GM19193 (cell line): ENCODE measurements around the gene INTS4.

ENCODE experiments used
- POLR2A ChIP-seq: IDR thresholded peaks from 4 replicates; pipeline ENCODE4 v1.6.1; 2011; ENCODE audit not compliant: insufficient read depth, insufficient read length; ENCODE audit errors: extremely low read depth

INTS4 gene

DNA sequence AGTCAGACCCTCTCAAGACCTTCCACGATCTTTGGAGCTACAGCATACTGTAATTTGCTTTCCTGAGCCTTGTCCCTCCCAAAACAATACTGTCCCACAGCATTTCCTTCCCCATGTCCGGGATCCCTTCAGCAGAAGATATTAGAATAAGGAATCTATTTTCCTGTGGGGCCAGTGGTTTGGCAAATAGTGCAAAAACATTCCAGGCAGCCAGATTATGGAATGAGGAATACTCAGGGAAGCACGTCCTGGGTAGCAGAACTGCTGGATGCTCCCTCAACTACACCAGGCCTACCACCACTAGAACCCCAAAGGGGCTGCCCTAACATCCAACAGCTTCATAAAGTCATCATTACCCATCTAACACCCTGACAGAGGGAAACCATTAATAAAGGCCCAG, 112.1 kb downstream of the INTS4 start:
- TF ChIP-seq POLR2A = no peak

DNA sequence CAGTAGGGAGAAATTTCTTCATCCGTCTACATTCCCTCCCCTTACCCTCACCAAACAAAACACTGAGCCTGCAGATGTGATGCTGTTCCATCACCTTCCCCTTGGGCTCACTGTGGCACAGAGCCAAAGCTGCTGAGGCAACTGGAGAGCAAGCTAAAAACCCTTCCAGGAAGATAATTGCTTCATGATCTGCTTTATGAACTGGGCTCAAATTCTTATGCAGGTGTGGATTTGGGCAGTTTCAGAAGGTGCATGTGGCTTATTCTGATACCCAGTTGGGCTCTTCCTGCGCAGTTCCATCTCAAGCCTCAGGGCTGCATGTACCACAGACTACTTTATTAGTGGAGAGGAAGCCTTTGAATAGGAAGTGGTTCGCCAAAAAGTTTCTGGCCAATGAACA, 115.2 kb downstream of the INTS4 start:
- TF ChIP-seq POLR2A = no peak

DNA sequence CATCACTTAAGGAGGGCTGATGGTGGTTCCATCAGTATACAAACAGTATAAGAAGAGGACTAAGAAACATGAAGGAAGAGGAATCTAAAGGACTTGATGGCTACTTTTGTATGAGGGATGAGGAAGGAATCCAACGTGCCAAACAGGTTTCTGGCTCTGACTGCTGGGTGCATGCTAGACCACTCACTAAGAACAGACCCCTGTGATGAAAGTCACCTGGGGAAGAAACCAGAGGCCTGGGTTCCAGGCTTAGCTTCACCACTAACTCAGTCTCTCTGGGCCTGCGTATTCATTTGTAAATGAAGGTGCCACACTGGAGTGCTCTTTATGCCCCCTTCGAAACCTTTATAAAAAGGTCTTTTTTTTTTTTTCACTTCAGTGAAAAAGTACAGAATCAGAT, 118.4 kb downstream of the INTS4 start:
- no peak for TF ChIP-seq POLR2A

DNA sequence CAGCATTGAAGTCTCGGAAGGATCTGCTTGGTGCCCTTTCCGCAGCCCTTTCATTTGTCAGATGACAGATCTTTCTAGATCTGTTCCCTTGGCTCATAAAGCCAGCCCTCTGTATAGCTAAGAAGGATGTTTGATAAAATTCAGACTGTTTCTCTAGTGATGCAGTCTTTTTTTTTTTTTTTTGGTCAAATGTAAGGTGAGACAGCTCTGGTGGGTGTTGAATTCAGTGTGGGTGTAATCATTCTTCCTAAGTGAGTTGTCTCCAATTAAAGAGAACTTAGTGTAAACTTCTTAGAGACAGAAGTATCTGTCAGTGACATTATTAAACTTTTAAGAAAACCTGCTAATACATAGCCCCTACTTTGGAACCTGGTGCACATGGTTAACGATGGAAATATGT, 120.3 kb downstream of the INTS4 start:
- TF ChIP-seq POLR2A = no peak

DNA sequence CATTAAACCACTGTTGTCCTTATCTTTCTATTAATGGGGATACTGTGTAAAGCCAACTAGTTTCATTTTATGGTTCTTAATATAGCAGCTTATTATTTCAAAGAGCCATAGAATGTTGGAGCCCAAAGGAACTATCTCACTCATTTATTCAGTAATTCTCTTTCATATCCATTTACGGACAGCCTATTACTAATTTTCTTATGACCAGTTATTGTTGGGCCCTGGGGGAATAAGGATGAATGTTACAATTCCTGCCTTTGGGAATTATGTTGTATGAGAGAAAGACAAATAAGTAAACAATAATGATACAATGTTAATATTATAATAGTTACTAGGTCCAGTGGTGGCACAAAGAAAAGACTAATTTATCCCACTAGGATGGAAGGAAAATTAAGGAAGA, 121.1 kb downstream of the INTS4 start:
- TF ChIP-seq POLR2A = no peak

DNA sequence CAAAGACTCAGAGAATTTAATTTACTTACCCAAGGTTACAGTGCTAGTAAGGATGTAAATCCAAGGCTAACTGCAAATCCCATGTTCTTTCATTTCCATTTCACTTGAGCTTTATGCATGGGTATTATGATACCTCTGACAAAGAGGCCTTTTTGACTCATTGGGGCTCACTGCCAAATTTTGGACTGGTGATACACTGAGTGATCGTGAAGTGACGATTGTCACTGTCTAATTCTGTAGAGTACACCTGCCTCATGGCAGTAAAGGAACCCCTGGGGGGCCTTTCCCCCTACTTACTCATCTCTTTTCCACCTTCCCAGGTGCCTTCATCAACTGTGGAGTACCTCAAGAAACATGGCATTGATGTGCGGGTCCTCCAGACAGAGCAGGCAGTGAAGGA, 122.6 kb downstream of the INTS4 start:
- TF ChIP-seq POLR2A = no peak

DNA sequence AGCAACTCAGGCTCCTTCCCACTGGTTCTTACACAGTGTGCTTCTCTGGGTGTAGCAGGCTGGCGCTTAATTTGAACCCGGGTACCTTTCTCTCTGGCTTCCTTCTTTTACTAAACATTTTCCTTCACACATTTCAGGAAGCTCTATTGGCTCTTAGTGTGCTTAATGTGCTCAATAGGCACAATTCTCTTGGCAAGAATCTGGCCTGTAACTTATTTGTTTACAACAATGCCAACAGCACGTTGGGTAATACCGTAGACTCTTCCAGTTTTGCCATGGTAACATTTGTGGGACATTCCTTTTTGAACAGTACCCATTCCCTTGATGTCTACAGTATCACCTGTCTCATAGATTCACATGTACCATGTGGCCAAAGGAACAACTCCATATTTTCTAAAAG, 125.7 kb downstream of the INTS4 start:
- no peak for TF ChIP-seq POLR2A

DNA sequence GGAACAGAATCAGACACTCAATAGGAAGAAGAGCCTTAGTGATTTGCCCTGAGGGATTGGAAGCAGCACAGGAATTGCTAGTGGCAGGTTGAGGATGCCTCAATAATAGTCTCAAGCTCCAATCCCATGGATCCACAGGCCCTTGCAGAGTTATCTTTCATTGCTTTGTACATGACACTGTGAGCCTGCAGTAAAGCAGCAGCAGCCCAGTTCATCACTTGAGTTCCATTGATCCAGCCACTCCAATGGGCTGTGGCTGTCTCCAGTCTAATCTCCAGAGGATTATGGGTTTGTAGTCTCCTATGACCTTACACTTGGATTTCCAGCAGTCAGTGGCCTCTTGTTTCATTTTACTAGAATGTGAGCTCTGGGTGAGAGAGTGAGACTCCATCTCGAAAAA, 128.1 kb downstream of the INTS4 start:
- no peak for TF ChIP-seq POLR2A

DNA sequence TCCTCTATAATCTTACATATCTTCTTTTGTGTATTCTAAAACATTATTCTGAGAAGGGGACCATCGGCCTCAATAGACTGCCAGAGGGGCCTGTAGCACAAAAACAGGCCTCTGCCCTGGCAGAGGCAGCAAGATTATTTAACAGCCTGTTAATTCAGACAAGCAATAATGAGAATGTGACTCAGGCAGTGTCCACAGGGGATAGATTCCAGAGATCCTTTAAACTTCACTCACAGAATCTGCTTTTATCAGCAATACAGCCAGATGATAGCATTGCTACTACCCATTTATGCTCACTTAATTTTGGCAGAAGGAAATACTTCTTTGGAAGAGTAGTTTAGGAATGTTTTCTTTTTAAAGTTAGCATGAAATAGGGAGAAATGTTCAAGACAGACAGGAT, 128.7 kb downstream of the INTS4 start:
- TF ChIP-seq POLR2A = no peak

DNA sequence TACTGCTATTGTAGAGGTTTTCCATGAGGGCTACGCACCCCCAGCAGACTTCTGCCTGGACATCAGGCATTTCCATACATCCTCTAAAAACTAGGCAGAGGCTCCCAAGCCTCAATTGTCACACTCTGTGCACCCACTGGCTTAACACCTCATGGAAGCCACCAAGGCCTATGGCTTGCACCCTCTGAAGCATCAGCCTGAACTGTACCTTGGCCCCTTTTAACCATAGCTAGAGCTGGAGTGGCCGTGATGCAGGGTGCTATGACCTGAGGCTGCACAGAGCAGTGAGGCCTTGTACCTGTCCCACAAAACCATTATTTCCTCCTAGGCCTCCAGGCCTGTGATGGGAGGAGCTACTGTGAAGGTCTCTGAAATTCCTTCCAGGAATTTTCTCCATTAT, 139.6 kb downstream of the INTS4 start:
- no peak for TF ChIP-seq POLR2A

DNA sequence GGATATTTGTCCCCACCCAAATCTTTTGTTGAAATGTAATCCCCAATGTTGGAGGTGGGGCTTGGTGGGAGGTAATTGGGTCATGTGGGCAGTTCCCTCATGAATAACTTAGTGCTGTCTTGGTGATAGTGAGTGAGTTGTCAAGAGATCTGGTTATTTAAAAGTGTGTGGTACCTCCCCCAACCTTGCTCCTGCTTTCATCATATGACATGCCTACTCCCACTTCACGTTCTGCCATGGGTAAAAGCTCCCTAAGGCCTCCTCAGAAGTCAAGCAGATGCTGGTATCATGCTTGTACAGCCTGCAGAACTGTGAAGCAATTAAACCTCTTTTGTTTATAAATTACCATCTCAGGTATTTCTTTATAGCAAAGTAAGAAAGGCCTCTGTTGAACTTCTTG, 143.0 kb downstream of the INTS4 start:
- TF ChIP-seq POLR2A = no peak

DNA sequence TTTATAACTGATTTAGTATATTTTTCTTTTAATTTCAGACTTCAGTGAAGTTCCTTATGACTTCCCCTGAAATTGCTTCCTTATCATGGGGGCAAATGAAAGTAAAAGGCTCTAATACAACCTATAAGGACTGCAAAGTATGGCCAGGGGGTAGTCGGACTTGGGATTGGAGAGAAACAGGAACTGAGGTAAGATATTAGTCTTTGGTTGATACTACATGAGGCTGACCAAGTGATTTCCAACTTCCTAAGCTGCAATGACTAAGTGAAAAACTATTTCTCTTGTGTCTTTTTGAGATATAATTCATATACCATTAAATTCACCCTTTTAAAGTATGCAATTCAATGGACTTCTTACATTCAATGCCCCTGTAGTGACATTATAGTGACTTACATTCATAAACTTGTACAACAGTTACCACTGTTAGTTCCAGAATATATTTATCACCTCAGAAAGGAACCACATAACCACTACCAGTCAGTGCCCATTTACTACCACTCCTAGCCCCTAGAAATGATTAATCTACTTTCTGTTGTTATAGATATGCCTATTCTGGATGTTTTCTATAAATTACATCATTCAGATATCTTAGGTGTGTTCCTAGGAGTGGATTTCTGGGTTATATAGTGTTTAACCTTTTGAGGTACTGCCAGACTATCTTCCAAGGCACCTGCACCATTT, 151.9 kb downstream of the INTS4 start:
- TF ChIP-seq POLR2A = no peak

DNA sequence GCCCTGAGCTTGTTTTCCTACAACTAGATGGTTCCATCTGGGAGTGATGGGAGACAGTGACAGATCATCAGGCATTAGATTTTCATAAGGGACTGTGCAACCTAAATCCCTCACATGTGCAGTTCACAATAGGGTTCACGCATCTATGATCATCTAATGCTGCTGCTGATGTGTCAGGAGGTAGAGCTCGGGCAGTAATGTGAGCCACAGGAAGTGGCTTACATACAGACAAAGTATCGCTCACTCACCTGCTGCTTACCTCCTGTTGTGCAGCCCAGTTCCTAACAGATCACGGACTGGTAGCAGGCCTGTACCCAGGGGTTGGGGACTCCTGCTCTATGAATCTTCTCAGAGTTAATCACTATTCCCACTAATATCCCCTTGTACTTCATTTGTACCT, 161.2 kb downstream of the INTS4 start:
- no peak for TF ChIP-seq POLR2A

DNA sequence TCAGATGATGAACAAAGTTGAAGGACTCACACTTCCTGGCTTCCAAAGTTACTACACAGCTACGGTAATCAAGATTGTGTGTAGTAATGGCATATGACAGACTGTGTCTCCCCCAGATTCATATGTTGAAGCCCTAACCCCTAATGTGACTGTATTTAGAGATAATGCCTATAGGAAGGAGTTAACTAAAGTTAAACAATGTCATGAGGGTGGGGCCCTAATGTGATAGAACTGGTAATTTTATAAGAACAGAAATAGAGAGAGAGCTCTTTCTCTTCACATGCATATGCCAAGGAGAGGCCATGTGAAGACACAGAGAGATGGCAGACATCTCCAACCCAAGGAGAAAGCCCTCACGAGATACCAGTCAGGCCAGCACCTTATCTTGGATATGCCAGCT, 165.5 kb downstream of the INTS4 start:
- no peak for TF ChIP-seq POLR2A
